Right lung (tissue), 5 donors: ENCODE data around the gene PTPRM. TPM values are rescaled to one million over a fixed set of nuclear protein-coding genes. Genes with fewer than 3 reads are reported as not detected.

Experiments used
- DNase-seq, 2 donors: peaks; one replicate each; pipeline ENCODE4 v3.0.0-alpha.2; 2013
- polyA plus RNA-seq, 5 donors: library from polyadenylated mRNA; unstranded; fragments of 120-200 nt; gene quantifications; one replicate each; pipeline versions ENCODE4 v1.2.1 to v1.2.3, GENCODE V29; 2013; ENCODE audit warnings: inconsistent platforms in 1 of 5, low replicate concordance in 1 of 5; ENCODE audit not compliant: insufficient read length in 5 of 5, insufficient read depth in 1 of 5

PTPRM gene
- polyA plus RNA-seq, 5 donors, result 81.3 to 105 (median 93.0) TPM

DNA sequence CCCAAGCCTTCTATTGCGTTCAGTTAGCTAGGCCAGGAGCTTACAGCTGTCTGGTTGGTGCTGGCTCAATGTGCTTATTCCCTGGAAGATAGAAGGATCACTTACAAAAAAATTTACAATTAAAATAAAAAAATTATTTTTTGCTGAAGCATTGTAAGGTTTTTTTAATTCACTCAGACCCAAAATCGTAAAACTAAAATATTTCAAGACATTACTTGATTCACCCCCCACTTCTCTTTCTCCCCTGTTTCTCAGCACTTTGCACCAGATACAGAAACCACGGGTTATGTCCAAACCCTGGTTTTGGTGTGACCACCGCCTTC, 911 bp upstream of the PTPRM start:
- DNase-seq, result no peak

DNA sequence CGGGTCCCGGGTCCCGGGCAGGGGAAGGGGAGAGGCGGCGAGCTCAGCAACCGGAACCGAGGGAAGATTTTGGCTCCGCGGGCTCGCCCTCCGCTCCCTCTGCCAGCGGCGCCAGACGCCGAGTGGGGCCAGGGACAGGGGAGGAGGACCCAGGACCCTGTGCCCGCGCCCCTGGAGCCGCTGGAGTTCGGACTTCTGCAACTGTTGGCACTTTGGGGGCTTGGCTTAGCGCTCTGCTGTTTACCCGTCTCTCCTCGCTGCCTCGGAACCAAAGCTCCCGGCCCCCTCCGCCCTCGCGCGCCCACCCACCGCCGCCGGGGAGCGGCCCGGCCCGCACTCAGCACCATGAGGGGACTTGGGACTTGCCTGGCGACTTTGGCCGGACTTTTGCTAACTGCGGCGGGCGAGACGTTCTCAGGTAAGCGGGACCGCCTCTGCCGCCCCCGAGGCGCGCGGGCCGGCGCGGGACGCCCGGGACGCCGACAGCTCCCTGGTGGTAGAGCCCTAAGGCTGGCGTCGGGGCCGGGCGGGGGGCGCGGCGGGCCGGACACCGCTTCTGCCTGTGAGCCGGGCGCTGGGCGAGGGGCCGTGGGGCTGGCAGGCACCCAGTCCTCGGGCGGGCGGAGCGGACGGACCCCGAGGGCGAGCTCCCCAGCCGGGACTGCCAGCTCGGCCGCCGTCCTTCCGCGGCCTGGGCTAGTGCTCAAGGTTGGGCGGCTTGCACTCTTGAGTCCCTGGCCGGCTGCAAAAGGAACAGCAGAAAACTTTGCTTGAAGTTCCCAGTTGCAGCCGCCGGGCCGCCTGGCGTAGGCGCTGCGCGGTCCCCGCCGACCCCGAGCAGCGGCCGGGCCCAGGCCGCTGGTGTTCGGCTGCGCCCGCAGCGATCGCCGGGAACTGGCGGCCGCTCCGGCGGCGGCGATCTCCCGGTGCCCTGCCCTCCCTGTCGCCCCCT, 634 bp downstream of the PTPRM start:
- DNase-seq, result peak; percentile 56 to 68

GRCh38 chr18:7568426-7568825, 1.3 kb downstream of the PTPRM start:
- peak; percentile 55 to 64 for DNase-seq

- DNase-seq, result no peak
Measured at GRCh38 chr18:7571626-7572025, 4.5 kb downstream of the PTPRM start.

DNA sequence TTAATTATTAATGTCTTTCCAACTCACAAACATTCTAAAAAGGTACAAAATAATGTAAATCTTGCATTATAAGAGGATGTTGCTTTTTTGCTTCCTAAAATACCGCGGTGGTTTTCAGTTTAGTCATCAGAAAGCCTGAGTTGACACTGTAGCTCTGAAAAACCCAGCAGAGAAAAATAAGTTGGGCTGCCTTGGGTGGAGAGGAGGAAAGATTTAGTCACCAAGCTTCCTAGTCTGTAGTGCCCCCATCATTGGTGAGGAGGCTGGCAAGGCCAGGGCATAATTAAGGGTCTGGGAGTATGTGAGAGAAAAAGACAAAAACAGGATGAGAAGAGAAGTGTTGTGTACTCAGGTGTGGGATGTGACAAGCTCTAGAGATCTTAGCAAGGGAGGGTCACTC, 5.7 kb downstream of the PTPRM start:
- DNase-seq, result no peak

GRCh38 chr18:7575465-7576028, 8.4 kb downstream of the PTPRM start:
- DNase-seq, result no peak

- DNase-seq, result no peak
Measured at GRCh38 chr18:7576077-7576476, 9.0 kb downstream of the PTPRM start.

DNA sequence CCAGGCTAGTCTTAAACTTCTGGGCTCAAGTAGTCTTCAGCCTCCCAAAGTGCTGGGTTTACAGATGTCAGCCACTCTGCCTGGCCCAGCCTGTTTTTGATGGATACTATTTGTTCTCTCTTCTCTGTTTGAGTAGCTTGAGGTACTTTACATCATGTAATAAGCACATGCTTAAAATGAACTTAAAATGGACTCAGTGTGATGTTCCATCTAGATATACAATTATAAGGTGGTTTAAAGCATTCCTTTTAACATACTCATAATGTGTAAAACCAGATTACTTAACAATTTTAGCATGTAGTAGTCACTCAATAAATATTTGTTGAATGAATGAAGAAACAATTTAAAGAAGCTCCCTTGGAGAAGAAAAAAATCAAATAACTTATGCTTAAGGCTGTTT, 9.6 kb downstream of the PTPRM start:
- DNase-seq, result no peak

GRCh38 chr18:7577706-7578105, 10.6 kb downstream of the PTPRM start:
- DNase-seq, result no peak

DNA sequence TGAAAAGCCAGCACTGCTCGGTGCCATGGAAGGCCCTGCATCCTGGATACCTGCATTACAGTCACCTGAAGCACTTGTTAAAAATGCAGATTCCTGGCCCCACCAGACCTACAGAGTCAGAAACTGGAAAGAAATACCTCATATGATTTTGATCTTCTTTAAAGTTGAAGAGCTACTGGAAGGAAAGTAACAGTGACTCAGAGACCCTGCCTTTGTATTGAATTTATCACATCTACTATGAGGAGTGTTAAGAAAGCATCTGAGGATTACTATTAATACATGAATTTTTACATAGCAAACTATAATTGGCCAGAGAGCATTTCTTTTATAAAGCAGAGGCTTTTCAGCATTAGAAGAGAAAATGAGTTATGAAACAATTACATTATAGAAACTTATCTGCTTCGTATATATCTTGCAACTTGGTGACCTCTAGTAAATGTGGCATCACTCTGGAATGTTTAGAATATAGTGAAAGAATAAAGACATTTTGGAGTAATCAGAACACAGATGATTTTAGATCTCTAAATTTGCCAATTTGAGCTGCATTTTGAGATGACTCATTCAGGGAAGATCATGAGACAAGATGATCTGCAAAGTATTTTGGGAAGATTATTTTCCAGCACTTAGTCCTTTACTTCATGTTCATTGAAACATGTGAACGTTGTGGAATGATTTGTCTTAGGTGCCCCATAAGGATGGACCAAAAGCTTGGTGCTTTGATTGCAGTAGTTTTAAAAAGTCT, 12.2 kb downstream of the PTPRM start:
- no peak for DNase-seq

- DNase-seq, result no peak
Measured at GRCh38 chr18:7579918-7580542, 12.9 kb downstream of the PTPRM start.

GRCh38 chr18:7584646-7585275, 17.6 kb downstream of the PTPRM start:
- DNase-seq, result no peak

- no peak for DNase-seq
Measured at GRCh38 chr18:7585276-7585670, 18.2 kb downstream of the PTPRM start.

DNA sequence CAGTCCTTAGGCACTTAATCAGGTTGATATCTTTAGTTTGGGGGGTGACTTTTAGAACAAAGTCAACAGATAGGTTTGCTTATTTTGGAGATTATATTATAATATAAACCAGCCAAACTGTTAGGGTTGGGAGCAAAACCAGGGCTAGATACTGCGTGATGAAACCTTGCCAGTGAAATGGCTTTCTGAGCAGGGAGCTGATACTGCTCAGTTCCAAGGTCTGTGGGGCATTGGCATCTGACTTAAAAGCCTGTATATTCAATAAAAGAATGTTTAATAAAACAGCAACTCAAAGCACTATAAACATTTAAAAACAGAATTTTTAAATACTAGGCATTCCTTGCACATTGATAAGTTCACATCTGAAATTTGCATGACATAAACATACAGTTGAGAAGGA, 19.3 kb downstream of the PTPRM start:
- DNase-seq, result no peak

DNA sequence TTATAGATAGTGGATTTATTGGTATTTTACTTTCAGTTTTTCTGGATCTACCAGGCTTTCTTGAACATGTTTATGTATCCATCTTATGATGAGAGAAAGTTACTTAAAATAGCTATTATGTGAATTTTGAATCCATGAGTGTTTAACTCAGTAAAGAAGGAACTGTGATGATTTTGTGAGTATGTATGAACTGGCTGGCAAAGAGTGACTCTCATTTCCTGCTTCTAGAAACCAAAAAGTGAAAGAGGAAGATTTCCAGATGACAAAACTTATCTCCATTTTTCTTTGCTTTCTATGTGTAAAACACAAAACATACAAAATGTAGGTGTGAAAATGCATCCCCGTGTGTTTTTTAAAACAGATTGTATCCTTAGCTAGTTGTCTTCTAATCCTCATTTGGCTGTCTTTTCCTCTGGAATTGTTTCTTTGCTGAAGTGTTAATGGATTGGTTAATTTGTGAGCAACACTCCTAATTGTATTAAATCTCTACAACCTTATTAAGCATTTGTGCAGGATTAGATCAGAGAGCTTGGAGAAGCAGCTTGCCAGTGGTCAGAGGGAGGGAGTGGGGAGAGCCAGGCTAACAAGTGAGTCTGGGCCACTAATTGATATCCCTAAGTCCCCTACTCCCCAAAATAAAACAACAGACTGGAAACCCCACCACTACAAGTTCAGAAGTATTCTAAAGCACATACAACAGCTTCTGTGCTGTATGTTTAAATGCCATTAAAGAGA, 23.9 kb downstream of the PTPRM start:
- DNase-seq, result peak in 1 of 2 donors; percentile 48

- DNase-seq, result no peak
Measured at GRCh38 chr18:7592305-7593071, 25.4 kb downstream of the PTPRM start.

GRCh38 chr18:7593218-7593819, 26.2 kb downstream of the PTPRM start:
- DNase-seq, result no peak

DNA sequence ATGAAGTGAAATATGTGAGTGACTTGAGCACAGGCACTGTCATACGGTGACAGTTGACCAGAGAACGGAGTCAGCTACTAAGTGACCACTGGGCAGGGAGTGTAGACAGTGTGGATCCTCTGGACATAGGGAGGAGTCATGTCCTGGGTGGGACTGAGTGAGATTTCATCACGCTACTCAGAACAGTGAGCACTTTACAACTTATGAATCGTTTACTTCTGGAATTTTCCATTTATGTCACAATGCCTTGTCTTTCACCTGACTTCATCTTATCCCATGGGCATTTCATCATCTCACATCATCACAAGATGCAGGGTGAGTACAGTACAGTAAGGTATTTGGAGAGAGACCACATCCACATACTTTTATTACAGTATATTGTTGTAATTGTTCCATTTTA, 29.0 kb downstream of the PTPRM start:
- no peak for DNase-seq

- no peak for DNase-seq
Measured at GRCh38 chr18:7597500-7597899, 30.4 kb downstream of the PTPRM start.
